Urothelium cell line (cell line): Measurements from ENCODE around the gene HIC2.
"Not testable (repeated sequence)": the region's sequence is repeated elsewhere in the genome, so short reads cannot be mapped to it uniquely, and the experiment has no call there.

Experiments used
- DNase-seq: peaks from one replicate; pipeline ENCODE4 v3.0.0; 2011; ENCODE audit warnings: low spot score, mixed read lengths
- FAIRE-seq: peaks from 2 replicates; lab custom pipeline; 2011; peaks lifted over from hg19 to GRCh38; lab: Jason Lieb, UNC

HIC2 gene

DNA sequence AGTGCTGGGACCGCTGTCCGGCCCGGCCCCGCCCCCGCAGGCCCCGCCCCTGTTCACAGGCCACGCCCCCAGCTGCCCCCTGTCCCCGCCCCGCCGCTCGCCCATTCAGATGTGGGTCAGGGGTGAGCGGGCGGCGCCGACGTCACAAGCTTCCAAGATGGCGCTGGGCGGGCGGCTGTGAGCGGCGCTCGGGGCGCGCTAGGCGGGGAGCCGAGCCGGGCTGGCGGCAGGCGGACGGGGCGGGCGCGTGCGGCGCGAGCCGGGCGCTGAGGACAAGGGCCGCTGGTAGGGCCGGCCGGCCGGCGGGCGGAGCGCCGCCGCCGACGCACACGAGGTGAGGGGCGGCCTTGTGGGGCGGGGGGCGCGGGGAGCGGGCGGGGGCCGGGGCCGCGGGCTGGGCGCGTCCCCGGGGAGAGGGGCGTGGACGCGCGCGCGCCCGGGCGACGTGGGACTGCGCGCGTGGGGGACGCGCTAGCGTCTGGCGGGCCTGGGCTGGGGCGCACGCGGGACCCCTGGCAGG lies at the start of gene HIC2:
Gene HIC2, plus strand, starts transcription at position 145 of the 520 bp plus-strand sequence. CDS start 25,461 bp downstream, outside the sequence.
- FAIRE-seq, DNase-seq: not testable (repeated sequence)

- DNase-seq, FAIRE-seq: not testable (repeated sequence)
Measured at GRCh38 chr22:21368603-21369310, 48.4 kb upstream of the HIC2 start.

DNA sequence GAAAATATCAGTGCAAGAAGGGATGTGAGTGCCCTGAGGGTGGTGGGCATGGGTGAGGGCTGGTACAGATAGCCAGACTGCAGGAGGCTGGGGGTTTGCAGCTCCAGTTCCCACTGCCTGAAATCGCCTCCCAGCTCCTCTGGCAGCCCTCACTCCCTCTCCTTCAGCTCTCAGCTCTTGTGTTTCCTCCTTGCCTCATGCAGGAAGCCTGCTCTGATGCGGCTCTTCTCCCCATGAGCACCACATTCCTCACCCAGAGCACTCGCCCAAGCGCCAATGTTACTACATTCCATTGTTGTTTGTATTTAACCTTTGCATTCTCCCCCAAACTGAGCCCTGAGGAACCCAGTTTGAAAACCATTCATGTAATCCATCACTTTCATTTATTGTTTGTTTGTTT lies 41.3 kb upstream of the HIC2 start:
- DNase-seq, FAIRE-seq: not testable (repeated sequence)

DNA sequence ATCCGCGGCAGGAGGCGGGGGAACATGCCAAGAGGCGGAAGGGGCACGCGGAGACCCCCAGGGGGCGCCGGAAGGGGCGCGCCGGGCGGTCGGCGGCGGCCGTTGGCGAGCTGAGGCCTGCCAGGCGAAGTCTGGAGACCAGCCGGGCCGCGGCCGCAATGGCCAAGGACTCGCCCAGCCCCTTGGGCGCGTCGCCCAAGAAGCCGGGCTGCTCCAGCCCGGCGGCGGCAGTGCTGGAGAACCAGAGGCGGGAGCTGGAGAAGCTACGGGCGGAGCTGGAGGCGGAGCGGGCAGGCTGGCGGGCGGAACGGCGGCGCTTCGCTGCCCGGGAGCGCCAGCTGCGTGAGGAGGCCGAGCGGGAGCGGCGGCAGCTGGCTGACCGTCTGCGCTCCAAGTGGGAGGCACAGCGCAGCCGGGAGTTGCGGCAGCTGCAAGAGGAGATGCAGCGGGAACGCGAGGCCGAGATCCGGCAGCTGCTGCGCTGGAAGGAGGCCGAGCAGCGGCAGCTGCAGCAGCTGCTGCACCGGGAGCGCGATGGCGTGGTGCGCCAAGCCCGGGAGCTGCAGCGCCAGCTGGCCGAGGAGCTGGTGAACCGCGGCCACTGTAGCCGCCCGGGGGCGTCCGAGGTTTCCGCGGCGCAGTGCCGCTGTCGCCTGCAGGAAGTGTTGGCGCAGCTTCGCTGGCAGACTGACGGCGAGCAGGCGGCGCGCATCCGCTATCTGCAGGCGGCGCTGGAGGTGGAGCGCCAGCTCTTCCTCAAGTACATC lies 33.3 kb upstream of the HIC2 start, which contains the start of gene RIMBP3B:
Gene RIMBP3B, plus strand, starts transcription at position 51 of the 767 bp plus-strand sequence. Its CDS starts 108 bp downstream, at position 159.
- not testable (repeated sequence) for FAIRE-seq, DNase-seq

- DNase-seq, FAIRE-seq: not testable (repeated sequence)
Measured at GRCh38 chr22:21384468-21385357, 32.5 kb upstream of the HIC2 start.

DNA sequence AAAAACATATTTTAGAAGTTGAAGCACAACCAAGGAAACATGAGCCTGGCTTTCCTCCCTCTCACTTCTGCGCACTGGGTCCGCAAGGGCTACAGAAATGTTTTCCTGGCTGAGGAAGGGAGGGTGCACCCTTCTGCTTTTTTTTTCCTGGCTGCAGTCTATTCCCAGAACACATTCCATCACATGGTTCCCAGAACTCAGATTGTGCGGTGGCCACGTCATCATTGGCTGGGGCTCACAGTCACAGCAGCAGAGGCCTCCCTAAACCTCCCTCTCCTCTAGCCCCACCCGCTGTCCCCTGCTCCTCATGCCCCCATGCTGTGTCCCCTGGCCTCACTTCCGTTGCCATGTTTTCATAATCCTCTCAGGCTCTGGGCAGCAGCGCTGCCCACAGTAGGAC lies 27.7 kb upstream of the HIC2 start:
- FAIRE-seq, DNase-seq: not testable (repeated sequence)

DNA sequence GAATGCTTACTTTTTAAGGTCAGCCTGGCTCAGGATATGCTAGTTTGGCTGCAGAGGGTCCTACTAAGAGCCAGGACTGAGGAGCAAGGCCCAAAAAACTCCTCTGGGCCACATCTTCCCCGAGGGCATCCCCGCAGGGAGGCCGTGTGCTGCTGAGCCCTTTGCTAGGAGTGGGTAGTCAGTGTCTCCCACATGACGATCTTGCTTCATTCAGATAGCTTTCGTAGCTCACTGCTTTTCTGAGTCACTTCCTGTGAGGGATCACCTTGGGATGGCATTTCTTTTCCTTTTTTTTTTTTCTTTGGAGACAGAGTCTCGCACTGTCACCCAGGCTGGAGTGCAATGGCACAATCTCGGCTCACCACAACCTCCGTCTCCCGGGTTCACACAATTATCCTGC lies 27.2 kb upstream of the HIC2 start:
- not testable (repeated sequence) for FAIRE-seq, DNase-seq

- DNase-seq, FAIRE-seq: not testable (repeated sequence)
Measured at GRCh38 chr22:21394613-21395012, 22.6 kb upstream of the HIC2 start.

DNA sequence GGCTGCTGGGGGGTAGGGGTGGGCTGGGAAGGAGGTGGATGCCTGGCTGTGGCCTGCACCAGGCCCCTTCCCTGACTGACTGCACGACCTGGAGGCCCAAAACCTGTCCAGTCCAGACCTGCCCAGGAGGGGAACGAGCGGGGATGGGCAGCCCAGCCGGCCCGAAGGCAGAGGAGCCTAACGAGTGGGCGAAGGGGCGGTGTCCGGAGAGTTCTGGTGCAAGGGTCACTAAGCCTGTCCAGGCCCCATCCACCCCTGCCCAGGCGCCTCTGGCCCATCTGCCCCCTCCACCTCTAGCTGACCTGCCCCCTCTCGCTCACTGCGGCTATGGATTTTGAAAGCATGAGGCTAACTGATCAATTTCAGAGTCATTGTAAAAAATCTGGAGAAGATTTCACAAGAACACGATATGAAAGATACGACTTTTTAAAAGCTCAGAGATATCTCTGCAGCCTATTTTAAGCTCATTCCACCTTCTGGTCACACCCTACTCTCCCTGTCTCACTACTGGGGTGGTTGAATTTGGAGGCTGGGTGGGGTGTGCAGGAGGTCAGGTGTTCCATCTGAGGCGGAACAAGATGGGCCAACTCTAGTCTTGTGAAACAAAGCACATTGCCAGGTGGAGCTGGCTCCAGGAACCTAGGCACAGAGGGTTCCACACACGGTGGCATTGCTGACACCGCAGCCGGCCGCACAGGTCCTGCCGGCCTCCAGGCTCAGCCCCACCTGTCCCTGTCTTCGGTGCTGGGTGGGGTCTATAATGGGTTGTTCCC lies 15.8 kb upstream of the HIC2 start:
- not testable (repeated sequence) for DNase-seq, FAIRE-seq

DNA sequence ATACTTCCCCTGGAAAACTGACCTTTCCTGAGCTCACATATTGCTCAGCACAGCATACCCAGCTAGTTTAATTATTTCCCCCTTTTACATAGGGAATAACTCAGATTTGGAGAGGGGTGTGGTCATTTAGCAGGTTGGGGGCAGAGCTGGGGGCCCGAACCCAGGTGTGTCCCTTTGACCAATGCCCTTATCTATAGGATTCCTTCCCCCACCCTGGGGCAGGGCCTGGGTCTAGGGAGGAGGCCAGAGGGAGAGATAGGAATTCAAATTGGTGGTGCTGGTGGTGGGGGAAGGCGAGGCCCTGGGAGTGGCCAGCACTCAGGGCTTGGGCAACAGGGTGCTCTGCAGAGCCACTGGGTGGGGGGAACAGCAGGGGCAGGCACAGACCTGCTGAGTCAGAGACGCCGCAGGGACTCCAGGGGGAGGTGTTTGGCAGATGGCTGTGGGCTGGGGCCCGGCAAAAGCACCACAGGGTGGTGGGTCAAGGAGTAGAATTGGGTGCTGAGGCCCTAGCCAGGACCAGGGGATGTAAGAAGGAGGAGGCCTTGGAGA lies 14.3 kb upstream of the HIC2 start:
- not testable (repeated sequence) for FAIRE-seq, DNase-seq

DNA sequence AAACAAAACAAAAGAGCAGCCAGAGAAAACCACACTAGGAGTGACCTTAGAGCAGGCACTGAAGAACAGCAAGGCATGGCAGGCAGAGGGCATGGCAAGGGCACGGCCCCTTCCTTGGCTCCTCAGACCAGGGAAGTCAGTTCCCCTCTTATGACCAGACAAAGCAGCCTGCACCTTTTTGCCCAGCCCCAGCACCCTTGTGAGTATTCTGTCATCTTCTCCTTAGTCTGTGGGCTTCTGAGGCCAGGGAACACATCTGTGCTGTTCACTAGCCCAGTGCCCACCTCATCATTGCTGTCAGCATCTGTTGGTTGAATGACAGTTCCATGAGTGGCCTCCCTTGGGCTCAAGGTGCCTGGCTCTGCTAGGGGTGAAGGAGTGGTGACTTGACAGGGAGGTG lies 10.0 kb upstream of the HIC2 start:
- not testable (repeated sequence) for DNase-seq, FAIRE-seq

GRCh38 chr22:21407792-21408191 lies 9.4 kb upstream of the HIC2 start:
- not testable (repeated sequence) for FAIRE-seq, DNase-seq

GRCh38 chr22:21416375-21416774 lies 796 bp upstream of the HIC2 start:
- FAIRE-seq, DNase-seq: not testable (repeated sequence)

DNA sequence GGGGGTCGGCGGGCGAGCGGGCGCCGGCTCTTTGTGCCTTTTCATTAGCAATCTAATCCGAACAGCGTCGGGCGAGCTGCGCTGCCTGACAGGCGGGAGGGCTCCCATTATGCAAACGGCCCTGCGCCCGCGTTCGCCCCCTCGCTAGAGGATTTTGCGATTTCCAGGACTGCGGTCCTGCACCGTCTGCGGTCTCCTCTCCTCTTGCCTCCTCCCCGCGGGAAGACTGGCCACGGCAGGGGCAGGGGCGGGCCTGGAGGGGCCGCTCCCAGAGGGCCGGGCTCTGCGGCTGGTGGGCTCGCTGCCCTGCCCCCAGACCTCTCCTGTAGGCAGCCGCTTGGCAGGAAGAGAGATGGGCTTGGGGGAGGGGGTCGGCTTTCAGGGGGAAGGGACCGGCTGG lies 682 bp downstream of the HIC2 start:
- not testable (repeated sequence) for FAIRE-seq, DNase-seq

- DNase-seq, FAIRE-seq: not testable (repeated sequence)
Measured at GRCh38 chr22:21418974-21419638, 1.9 kb downstream of the HIC2 start.

- not testable (repeated sequence) for FAIRE-seq, DNase-seq
Measured at GRCh38 chr22:21420180-21420763, 3.1 kb downstream of the HIC2 start.

DNA sequence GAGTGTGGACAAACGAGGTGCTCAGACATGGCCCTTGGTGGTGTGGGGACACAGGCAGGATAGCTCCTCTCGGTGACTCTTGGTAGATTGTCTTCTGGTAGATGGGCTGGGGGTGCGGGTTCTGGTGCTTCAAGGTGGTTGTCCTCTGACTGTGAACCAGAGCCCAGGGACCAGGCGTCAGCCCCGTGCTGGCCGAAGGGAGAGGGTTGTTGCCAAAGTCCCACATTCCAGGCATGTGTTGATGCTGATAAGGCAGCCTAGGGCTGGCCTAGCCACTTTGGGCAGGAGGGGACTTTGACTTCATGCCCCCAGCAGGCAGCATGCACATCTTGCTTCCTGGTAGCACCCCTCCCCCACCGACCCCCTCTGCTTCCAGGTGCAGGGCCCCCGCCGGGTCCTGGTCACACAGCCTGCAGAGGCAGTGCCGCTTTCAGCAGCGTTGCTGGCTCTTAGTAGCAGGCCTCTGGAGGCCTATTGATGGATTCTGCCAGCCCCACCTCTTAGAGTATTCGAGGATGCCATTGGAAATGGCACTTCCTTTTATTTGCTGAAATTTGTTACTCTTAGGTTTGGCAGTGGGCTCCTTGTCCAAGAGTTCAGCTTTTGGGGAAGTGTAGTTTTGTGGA lies 7.0 kb downstream of the HIC2 start:
- DNase-seq, FAIRE-seq: not testable (repeated sequence)
